SJSA1 (cell line): ENCODE results near the gene PKP3. TPM values are rescaled to one million over a fixed set of nuclear protein-coding genes. Genes with fewer than 3 reads are reported as not detected.
"Not testable (repeated sequence)": the region's sequence is repeated elsewhere in the genome, so short reads cannot be mapped to it uniquely, and the experiment has no call there.

Experiments used
- DNase-seq, 2 experiments: peaks; one replicate each; pipeline ENCODE4 v3.0.0-alpha.2; 2015 to 2020; ENCODE audit warnings: low spot score in 2 of 2, low read depth in 1 of 2
- H3K27ac ChIP-seq: fragments of 250-450 bp; sonication (Bioruptor Pico); 2 replicates; pipeline ENCODE4 v1.5.1; 2020; ENCODE audit warnings: mild to moderate bottlenecking, moderate library complexity
- H3K27me3 ChIP-seq: fragments of 250-450 bp; sonication (Bioruptor Pico); replicated peaks from 2 replicates; pipeline ENCODE4 v1.5.1; 2020; ENCODE audit warnings: mild to moderate bottlenecking, moderate library complexity
- H3K36me3 ChIP-seq: fragments of 250-450 bp; sonication (Bioruptor Pico); 2 replicates; pipeline ENCODE4 v1.5.1; 2020; ENCODE audit warnings: mild to moderate bottlenecking
- H3K4me1 ChIP-seq: fragments of 250-450 bp; sonication (Bioruptor Pico); replicated peaks from 2 replicates; pipeline ENCODE4 v1.6.1; 2021; ENCODE audit warnings: mild to moderate bottlenecking
- H3K4me3 ChIP-seq: fragments of 250-450 bp; sonication (Bioruptor Pico); 2 replicates; pipeline ENCODE4 v1.5.1; 2020; ENCODE audit warnings: mild to moderate bottlenecking
- H3K9me3 ChIP-seq: fragments of 250-450 bp; sonication (Bioruptor Pico); replicated peaks from 2 replicates; pipeline ENCODE4 v1.5.1; 2020; ENCODE audit warnings: mild to moderate bottlenecking
- total RNA-seq: library from RNA; depleted of rRNA; stranded (reverse); fragments of >200 nt; shearing (Covaris generic); gene quantifications from 2 replicates; pipeline ENCODE4 v1.2.3, GENCODE V29; 2014; rRNA removed

PKP3 gene, protein sequence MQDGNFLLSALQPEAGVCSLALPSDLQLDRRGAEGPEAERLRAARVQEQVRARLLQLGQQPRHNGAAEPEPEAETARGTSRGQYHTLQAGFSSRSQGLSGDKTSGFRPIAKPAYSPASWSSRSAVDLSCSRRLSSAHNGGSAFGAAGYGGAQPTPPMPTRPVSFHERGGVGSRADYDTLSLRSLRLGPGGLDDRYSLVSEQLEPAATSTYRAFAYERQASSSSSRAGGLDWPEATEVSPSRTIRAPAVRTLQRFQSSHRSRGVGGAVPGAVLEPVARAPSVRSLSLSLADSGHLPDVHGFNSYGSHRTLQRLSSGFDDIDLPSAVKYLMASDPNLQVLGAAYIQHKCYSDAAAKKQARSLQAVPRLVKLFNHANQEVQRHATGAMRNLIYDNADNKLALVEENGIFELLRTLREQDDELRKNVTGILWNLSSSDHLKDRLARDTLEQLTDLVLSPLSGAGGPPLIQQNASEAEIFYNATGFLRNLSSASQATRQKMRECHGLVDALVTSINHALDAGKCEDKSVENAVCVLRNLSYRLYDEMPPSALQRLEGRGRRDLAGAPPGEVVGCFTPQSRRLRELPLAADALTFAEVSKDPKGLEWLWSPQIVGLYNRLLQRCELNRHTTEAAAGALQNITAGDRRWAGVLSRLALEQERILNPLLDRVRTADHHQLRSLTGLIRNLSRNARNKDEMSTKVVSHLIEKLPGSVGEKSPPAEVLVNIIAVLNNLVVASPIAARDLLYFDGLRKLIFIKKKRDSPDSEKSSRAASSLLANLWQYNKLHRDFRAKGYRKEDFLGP
- 1.9 and 5.7 TPM in 2 replicates for total RNA-seq

DNA sequence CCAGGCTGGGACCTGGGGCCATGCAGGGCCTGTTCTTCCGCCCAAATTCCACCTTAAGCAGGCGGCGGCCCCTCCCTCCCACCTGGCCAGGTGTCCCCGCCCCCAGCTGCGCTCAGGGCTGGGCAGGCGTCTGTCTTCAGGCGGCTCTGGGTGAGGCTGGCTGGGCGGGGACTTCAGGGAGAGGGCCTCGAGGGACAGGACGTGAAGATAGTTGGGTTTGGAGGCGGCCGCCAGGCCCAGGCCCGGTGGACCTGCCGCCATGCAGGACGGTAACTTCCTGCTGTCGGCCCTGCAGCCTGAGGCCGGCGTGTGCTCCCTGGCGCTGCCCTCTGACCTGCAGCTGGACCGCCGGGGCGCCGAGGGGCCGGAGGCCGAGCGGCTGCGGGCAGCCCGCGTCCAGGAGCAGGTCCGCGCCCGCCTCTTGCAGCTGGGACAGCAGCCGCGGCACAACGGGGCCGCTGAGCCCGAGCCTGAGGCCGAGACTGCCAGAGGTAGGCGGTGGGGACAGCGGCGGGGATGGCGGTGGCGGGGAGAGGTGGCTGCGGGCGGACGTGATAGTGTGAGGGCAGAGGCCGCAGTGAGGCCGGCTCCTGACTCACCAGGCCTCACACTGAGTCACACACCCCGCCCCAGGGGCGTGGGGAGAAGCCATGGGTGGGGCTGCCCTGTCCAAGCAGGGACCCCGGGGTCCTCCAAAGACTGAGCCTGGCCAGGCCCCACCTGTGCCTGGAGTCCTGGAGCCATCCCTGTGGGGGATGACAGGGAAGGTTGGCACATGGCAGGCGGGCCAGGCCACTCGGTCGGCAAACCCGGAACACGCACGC, at the start of gene PKP3:
TSS of gene PKP3 (plus strand) at position 176 of the 824 bp plus-strand sequence. CDS start at position 260, 84 bp downstream.
- H3K36me3 ChIP-seq = no peaks in the 10 kb centered on the region
- peak within 1 kb of the TSS; percentile 26 for H3K27ac ChIP-seq
- 0 out of 2 replicates have a peak, but pooled peaks cover 3% of the 10 kb centered on the region for H3K27me3 ChIP-seq
- no peak within 1 kb of the TSS for H3K4me3 ChIP-seq
- H3K9me3 ChIP-seq = no peaks in the 10 kb centered on the region
- H3K4me1 ChIP-seq = peaks cover 36% of the 10 kb centered on the region
- peak; percentile 34 to 74 for DNase-seq

DNA sequence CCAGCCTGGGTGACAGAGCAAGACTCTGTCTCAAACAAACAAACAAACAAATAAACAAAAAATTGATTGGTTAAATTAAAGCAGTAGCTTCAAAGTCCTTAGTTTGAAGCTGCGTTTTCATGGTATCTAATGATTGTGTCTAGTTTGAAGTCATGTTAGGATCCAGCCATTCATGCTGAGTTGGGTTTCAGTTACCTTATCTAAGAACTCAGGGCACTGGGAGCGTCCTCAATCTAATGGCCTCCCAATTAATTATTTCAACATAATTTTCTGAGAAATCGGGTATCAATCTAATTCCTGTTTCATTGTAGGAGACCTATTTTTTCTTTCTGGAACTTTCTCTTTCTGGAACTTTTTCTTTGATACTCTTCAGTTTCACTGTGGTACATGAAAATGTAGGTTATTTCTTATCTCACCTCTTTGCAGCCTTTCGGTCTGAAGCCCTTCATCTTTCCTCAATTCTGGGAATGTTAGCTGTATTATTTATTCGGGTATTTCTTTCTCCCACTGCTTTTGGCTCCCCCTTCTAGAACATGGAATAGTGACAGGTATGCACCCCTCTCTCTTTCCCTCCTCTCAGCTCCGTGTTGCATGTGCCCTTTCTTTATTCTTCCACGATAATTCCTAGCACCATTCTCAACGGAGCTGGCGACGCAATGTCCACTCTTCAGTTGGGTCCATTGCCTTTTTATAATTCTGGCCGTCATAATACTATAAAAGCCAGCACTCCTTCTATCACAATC, 49.0 kb upstream of the PKP3 start:
- Histone ChIP-seq H3K36me3 (no peaks in the 10 kb centered on the region), H3K9me3 (no peaks in the 10 kb centered on the region), H3K4me3 (no peak overlapping the region), H3K27ac (no peak overlapping the region), H3K4me1 (0 out of 2 replicates have a peak, but pooled peaks cover 8% of the 10 kb centered on the region), H3K27me3 (no peaks in the 10 kb centered on the region)
- DNase-seq = no peak

DNA sequence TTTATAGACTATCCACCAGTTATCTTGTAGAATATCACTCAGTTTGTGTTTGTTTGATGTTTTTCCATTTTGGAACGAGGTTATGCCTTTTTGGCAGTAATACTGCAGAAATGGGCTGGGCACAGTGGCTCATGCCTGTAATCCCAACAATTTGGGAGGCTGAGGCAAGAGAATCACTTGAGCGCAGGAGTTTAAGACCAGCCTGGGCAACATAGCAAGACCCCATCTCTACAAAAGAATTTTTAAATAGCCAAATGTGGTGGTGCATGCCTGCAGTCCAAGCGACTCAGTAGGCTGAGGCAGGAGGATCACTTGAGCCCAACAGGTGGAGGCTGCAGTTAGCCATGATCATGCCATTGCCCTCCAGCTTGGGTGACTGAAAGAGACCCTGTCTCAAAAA, 47.5 kb upstream of the PKP3 start:
- Histone ChIP-seq H3K27me3 (no peaks in the 10 kb centered on the region), H3K4me3 (no peak overlapping the region), H3K9me3 (no peaks in the 10 kb centered on the region), H3K36me3 (no peaks in the 10 kb centered on the region), H3K27ac (no peak overlapping the region), H3K4me1 (0 out of 2 replicates have a peak, but pooled peaks cover 8% of the 10 kb centered on the region)
- no peak for DNase-seq

DNA sequence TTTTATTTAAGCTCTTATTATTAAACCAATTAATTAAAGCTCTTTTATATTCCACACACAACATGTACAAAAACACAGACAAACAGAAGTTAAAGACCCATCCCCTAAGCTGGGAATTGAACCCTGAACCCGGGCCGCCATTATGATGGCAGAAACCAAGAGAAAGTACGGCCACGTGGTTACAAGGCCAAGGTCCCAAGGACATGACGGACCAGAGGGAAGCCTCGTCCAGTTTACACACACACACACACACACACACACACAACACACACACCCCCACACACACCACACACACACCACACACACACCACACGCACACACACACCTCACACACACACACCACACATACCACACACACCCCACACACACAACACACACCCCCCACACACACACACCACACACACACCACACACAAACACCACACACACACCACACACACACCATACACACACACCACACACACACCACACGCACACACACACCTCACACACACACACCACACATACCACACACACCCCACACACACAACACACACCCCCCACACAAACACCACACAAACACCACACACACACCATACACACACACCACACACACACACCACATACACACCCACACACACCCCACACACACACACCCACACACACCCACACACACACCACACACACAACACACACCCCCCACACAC, 44.6 kb upstream of the PKP3 start:
- H3K27ac ChIP-seq, DNase-seq, H3K4me3 ChIP-seq, H3K9me3 ChIP-seq, H3K36me3 ChIP-seq, H3K4me1 ChIP-seq, H3K27me3 ChIP-seq: not testable (repeated sequence)

DNA sequence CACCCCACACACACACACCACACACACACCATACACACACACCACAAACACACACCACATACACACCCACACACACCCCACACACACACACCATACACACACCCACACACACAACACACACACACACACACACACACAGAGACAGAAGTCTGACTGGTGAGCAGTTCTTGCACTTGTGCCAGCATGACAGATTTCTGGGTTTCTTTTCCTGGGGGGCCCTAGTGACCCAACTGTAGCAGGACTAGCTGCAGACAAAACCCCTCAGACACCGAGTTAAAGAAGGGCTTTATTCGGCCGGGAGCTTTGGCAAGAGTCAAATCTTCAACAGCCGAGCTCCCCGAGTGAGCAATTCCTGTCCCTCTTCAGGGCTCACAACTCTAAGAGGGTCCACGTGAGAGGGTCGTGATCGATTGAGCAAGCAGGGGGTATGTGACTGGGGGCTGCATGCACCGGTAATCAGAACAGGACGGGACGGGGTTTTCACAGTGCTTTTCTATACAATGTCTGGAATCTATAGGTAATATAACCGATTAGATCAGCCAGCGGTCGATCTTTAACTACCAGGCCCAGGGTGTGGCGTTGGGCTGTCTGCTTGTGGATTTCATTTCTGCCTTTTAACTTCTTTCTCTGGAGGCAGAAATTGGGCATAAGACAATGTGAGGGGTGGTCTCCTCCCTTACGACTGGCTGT, 43.8 kb upstream of the PKP3 start:
- not testable (repeated sequence) for DNase-seq, H3K36me3 ChIP-seq, H3K4me3 ChIP-seq, H3K4me1 ChIP-seq, H3K27me3 ChIP-seq, H3K9me3 ChIP-seq, H3K27ac ChIP-seq

DNA sequence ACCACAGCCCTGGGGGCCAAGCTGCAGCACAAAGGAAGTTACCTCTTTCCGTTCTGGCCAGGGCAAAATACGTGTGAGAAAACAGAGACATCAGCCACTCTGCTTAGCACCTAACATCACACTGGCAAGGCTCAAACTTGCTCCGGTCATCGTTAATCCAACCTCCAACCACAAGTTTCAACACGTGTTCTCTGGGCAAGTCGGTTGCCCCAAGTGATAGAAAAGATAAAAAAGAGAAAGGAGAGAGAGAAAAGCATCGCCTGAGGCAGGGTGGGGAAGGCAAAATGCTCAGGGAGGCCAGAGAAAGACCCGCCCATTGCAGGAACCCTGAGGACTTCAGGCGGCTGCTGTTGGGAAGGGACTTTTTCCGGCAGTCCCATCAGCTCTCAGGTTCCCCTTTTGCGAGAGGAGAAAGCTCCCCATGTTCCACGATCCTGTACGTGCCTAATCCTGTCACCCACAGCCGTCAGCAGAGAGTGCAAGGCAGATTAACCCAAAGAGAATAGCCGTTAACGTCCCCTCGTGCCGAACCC, 43.2 kb upstream of the PKP3 start:
- no peak overlapping the region for H3K27ac ChIP-seq
- no peak for DNase-seq
- no peaks in the 10 kb centered on the region for H3K36me3 ChIP-seq
- H3K4me3 ChIP-seq = no peak overlapping the region
- H3K9me3 ChIP-seq = no peaks in the 10 kb centered on the region
- no peaks in the 10 kb centered on the region for H3K27me3 ChIP-seq
- peaks cover 8% of the 10 kb centered on the region for H3K4me1 ChIP-seq

DNA sequence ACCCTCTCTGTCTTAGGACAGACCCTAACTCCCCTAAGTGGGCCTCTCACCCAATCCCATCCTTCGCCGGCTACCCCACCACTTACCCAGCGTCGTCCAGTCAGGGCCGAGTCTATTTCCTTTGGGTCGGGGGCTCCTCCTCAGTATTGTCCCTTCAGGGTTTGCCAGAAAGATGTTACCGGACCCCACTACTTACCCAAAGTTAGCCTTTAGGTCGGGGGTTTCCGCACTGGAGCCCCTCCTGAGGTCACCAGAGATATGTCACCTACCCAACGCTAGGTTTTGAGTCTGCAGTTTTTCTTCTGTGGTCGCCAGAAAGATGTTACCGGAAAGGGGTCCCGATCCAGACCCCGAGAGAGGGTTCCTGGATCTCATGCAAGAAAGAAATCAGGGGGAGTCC, 42.6 kb upstream of the PKP3 start:
- DNase-seq = no peak
- H3K27me3 ChIP-seq = no peaks in the 10 kb centered on the region
- no peaks in the 10 kb centered on the region for H3K9me3 ChIP-seq
- no peaks in the 10 kb centered on the region for H3K36me3 ChIP-seq
- peaks cover 9% of the 10 kb centered on the region for H3K4me1 ChIP-seq
- no peak overlapping the region for H3K27ac ChIP-seq
- no peak overlapping the region for H3K4me3 ChIP-seq

DNA sequence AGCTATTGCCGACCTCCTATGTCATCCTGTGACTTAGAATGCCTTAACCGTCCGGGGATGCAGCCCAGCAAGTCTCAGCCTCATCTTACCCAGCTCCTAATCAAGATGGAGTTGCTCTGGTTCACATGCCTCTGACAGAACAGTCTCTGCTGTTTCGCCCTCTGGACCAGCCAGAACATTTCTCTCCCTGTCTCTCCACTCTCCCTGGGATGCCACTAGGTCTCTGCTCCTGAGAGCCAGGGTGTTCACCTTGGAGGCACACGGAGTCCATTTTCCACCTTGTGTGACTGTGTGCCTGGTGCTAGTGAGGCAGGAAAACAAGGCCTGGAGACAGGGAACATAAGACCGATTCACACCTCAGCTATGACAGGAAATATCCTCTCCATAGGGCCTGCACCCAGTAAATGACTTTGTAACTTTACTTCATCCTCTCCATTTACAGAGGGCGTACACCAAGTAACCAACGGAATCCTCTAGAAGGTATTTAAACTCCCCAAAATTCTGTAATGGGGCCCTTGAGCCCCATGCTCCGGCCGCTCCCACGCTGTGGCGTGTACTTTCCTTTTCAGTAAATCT, 41.5 kb upstream of the PKP3 start:
- no peaks in the 10 kb centered on the region for H3K9me3 ChIP-seq
- H3K4me1 ChIP-seq = peaks cover 9% of the 10 kb centered on the region
- no peak overlapping the region for H3K27ac ChIP-seq
- no peaks in the 10 kb centered on the region for H3K27me3 ChIP-seq
- DNase-seq = no peak
- no peaks in the 10 kb centered on the region; the same call in 1 of the 2 replicates for H3K36me3 ChIP-seq
- H3K4me3 ChIP-seq = no peak overlapping the region

DNA sequence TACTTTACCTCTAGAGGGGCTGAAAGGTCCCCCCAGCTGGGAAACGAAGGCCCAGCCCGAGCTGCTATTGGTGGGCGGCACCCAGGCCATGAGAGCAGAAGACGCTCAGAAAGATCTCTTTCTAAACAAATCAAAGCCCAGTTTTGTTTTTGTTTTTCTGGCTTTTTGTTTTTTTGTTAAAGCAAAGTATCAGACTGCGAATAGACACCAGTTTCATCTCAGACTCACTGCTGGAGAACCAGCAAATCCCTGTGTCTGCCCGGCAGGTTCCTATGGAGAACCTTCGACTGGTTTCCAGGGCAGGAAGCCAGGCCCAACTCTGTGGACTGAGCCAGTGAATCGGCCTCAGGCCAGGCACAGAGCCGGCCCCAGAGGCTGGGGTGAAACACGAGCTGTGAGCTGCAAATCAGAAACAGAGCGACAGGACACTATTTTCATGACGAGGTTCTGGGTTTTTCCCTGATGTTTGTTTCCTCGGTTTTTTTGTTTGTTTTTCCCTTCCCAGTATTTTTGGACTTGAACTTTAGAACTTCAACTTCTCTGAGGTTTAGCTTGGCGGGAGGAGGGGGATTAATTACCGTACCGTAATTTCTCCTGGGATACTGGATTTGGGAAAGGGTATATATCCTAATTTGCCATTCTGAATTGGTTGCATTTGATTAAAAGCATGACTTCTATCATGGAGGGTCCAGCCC, 40.7 kb upstream of the PKP3 start:
- DNase-seq = no peak
- Histone ChIP-seq H3K27me3 (0 out of 2 replicates have a peak, but pooled peaks cover under 1% of the 10 kb centered on the region), H3K36me3 (no peaks in the 10 kb centered on the region; the same call in 1 of the 2 replicates), H3K4me3 (no peak overlapping the region), H3K4me1 (peaks cover 9% of the 10 kb centered on the region), H3K9me3 (no peaks in the 10 kb centered on the region), H3K27ac (no peak overlapping the region)

DNA sequence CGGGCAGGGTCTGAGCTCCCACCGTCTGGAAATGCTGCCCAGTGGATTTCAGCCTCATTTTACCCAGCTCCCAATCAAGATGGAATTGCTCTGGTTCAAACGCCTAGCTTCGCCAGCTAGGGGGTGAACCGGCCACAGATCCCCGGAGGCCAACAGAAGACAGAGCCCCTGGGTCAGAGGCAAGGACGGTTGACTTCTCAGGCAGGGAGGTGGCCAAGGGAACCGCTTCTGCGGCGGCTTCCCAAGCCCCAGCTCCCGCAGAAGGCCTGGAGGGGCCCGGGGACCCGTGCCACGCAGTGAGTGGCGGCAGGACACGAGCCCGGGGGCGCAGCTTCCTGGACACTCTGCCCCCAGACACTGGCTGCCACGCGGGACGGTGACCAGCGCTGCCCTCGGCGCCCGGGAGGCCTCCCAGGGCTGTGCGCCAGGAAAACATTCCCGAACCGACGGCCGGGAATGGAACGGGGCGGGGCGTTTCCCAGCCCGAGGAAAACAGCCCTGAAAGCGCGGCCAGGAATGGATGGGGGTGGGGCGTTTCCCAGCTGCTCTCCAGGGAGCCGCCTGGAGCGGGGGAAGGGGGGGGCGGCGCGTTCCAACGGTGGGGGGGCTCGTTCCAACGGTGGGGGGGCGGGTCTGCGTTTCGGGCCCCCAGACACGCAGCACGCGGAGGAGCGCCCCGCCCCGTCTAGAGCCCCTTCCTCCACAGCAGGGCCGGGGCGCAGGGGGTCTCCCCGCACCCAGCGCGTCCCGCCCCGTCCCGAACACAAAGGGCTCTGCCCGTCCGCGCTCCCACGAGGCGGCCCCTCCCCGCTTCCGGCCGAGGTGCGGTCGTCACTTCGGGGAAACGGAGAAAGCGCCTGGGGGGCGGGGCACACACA, 38.2 kb upstream of the PKP3 start:
- peaks cover 9% of the 10 kb centered on the region for H3K4me1 ChIP-seq
- 0 out of 2 replicates have a peak, but pooled peaks cover 2% of the 10 kb centered on the region for H3K9me3 ChIP-seq
- H3K36me3 ChIP-seq = no peaks in the 10 kb centered on the region; the same call in 1 of the 2 replicates
- peak overlapping the region; percentile 36 for H3K4me3 ChIP-seq
- peak; percentile 93 to 97 for DNase-seq
- H3K27me3 ChIP-seq = 0 out of 2 replicates have a peak, but pooled peaks cover 5% of the 10 kb centered on the region
- H3K27ac ChIP-seq = peak overlapping the region; percentile 99
